Pancreas (tissue), 10 donors: ENCODE measurements around the gene DQX1. TPM values are rescaled to one million over a fixed set of nuclear protein-coding genes. Genes with fewer than 3 reads are reported as not detected.
"Not testable (repeated sequence)": the region's sequence is repeated elsewhere in the genome, so short reads cannot be mapped to it uniquely, and the experiment has no call there.

Experiments
- ATAC-seq, 4 donors: fragments of 200-7000 bp; cut with Tn5 transposase; one replicate each; pipeline versions ENCODE4 v1.8.0 to v1.9.1; 2020; ENCODE audit warnings: mild to moderate bottlenecking in 4 of 4, moderate library complexity in 4 of 4
- DNase-seq, 6 donors: peaks; one replicate each; pipeline ENCODE4 v3.0.0-alpha.2; 2020
- FAIRE-seq: peaks from 2 replicates; lab custom pipeline; 2012; peaks lifted over from hg19 to GRCh38; lab: Jason Lieb, UNC
- H3K27ac ChIP-seq, 4 donors: fragments of 200-600 bp; sonication (generic); 1 replicate in 3 of 4; 2 replicates in 1 of 4; pipeline versions ENCODE4 v1.5.0 to v1.8.0; 2020
- H3K27me3 ChIP-seq, 4 donors: fragments of 200-600 bp; one replicate each; pipeline ENCODE4 v1.8.0; 2021
- H3K36me3 ChIP-seq, 3 donors: fragments of 200-600 bp; sonication (generic) in 1 of 3; one replicate each; pipeline versions ENCODE4 v1.5.0 to v1.8.0; 2020 to 2021
- H3K4me1 ChIP-seq, 3 donors: fragments of 200-600 bp; one replicate each; pipeline ENCODE4 v1.8.0; 2021
- H3K4me3 ChIP-seq, 4 donors: fragments of 200-600 bp; sonication (generic) in 2 of 4; one replicate each; pipeline versions ENCODE4 v1.5.0 to v1.8.0; 2020 to 2021
- H3K9me3 ChIP-seq, 4 donors: fragments of 200-600 bp; one replicate each; pipeline ENCODE4 v1.8.0; 2021
- CTCF ChIP-seq, 4 donors: fragments of 200-600 bp; sonication (generic) in 3 of 4; IDR thresholded peaks; one replicate each; pipeline versions ENCODE4 v1.5.0 to v1.8.0; 2021; ENCODE audit warnings: antibody characterized with exemption in 4 of 4
- WGBS, 2 donors: extraction: QIAGEN DNeasy Blood & Tissue Kit; methylation state at CpG; one replicate each; pipeline ENCODE4 v1.1.7; 2013; 5-methylcytosine and 5-hydroxymethylcytosine counted together
- intact Hi-C, 3 donors: fragments of 100-400 bp; cut with DNase I; formaldehyde crosslinking; loops; one replicate each; pipeline versions ENCODE4 v1.11.1 to v1.14.2; 2022
- polyA plus RNA-seq, 2 donors: library from polyadenylated mRNA; stranded (reverse); fragments of 200-250 nt; gene quantifications; one replicate each; pipeline ENCODE4 v1.2.3, GENCODE V29; 2013
- total RNA-seq, 6 donors: library from RNA; stranded (reverse); fragmentation: NEBNext Ultra II Directional in 4 of 6; extraction: Animal tissue kit (Norgen Biotek cat#: 25700) in 4 of 6; gene quantifications; one replicate each; pipeline versions ENCODE4 v1.2.1 to v1.2.4, GENCODE V29; 2021 to 2023
- donor health status: healthy with polysubstance abuse.
- donor health status: DM: no; HTN: no; CAD: no; lungs with moderate emphysema.
- donor health status: DM: no; HTN: no; CAD: no.
- donor health status: control.
- donor health status: control.
- donor health status: Bipolar disorder and iron deficiency.
- donor health status: DM: yes; HTN: yes; CAD: no.
- donor health status: DM: no; HTN: no; CAD: no.
- donor health status: DM: no; HTN: no; CAD: no.
- donor health status: DM: yes; HTN: yes; CAD: no.

DQX1 gene
- total and polyA plus RNA-seq, 8 donors = 0.07 to 0.16 (median 0.15) TPM; not detected in 5

GRCh38 chr2:74489906-74490305 lies 36.1 kb downstream of the DQX1 start:
- DNase-seq = no peak
- Histone ChIP-seq H3K4me3 (no peak overlapping the region), H3K4me1 (no peaks in the 10 kb centered on the region), H3K27me3 (no peaks in the 10 kb centered on the region), H3K9me3 (no peaks in the 10 kb centered on the region), H3K27ac (no peak overlapping the region), H3K36me3 (peaks cover 0 to 24% (median 14%) of the 10 kb centered on the region in 3 donors)
- no peak for TF ChIP-seq CTCF (IDR thresholded peaks at IDR 0.05)
- ATAC-seq = no peak
- intact Hi-C loops = no loop called here
- WGBS, 2 donors = 94 to 100% methylated on average over 6 to 9 of the region's 9 CpGs
- no peak for FAIRE-seq

- intact Hi-C loops = no loop called here
- Histone ChIP-seq H3K4me3 (no peak overlapping the region), H3K27me3 (no peaks in the 10 kb centered on the region), H3K9me3 (no peaks in the 10 kb centered on the region), H3K36me3 (peaks cover 0 to 24% (median 14%) of the 10 kb centered on the region in 3 donors), H3K4me1 (peaks cover 0 to 2% (median 0%) of the 10 kb centered on the region in 3 donors), H3K27ac (no peak overlapping the region)
- ATAC-seq (no peak), FAIRE-seq (no peak), DNase-seq (no peak)
- WGBS, 2 donors = 83 to 90% methylated on average over 9 of the region's 9 CpGs
- TF ChIP-seq CTCF (IDR thresholded peaks at IDR 0.05) = no peak
These were observed 37.2 kb downstream of the DQX1 start for GRCh38 chr2:74488643-74489481.

- ATAC-seq (no peak), DNase-seq (no peak), FAIRE-seq (no peak)
- H3K4me3 ChIP-seq = no peak overlapping the region
- H3K9me3 ChIP-seq = no peaks in the 10 kb centered on the region
- intact Hi-C loops = no loop called here
- peaks cover 5 to 13% (median 5%) of the 10 kb centered on the region in 3 donors for H3K4me1 ChIP-seq
- no peaks in the 10 kb centered on the region for H3K27me3 ChIP-seq
- WGBS, 2 donors = 73 to 81% methylated on average over 2 of the region's 2 CpGs
- H3K27ac ChIP-seq = no peak overlapping the region
- TF ChIP-seq CTCF (IDR thresholded peaks at IDR 0.05) = no peak
- peaks cover 0 to 10% (median 7%) of the 10 kb centered on the region in 3 donors for H3K36me3 ChIP-seq
These were observed 39.9 kb downstream of the DQX1 start for GRCh38 chr2:74486141-74486540.

- peak overlapping the region; percentile 58 to 94 (median 78) for H3K4me3 ChIP-seq
- DNase-seq, H3K9me3 ChIP-seq, H3K27me3 ChIP-seq, FAIRE-seq, ATAC-seq, H3K36me3 ChIP-seq, H3K27ac ChIP-seq: not testable (repeated sequence)
- 65 to 72% methylated on average over 19 of the region's 19 CpGs for WGBS, 2 donors
- intact Hi-C loops = loop anchor here in 1 of 3 donors (5.0 kb wide), 1 partner anchor 104 kb away; no protein-coding TSS in a partner anchor
- peaks cover 5 to 18% (median 11%) of the 10 kb centered on the region in 3 donors for H3K4me1 ChIP-seq
These were observed 42.3 kb downstream of the DQX1 start for GRCh38 chr2:74483675-74484164.

- peak within 1 kb of the TSS; percentile 46 to 87 (median 72) for H3K27ac ChIP-seq
- H3K27me3 ChIP-seq = no peaks in the 10 kb centered on the region
- H3K4me3 ChIP-seq = peak within 1 kb of the TSS; percentile 58 to 94 (median 78)
- DNase-seq = peak; percentile 92 to 97 (median 96)
- peak; percentile 70 to 83 (median 73) for TF ChIP-seq CTCF (IDR thresholded peaks at IDR 0.05)
- intact Hi-C loops = loop anchor here in 1 of 3 donors (5.0 kb wide), 1 partner anchor 104 kb away; no protein-coding TSS in a partner anchor
- no peaks in the 10 kb centered on the region for H3K9me3 ChIP-seq
- no peaks in the 10 kb centered on the region for H3K36me3 ChIP-seq
- FAIRE-seq = peak; percentile 43
- WGBS, 2 donors = 0 to 1% methylated on average over 48 to 50 of the region's 50 CpGs
- peak; percentile 96 to 99 (median 98) for ATAC-seq
- H3K4me1 ChIP-seq = peaks cover 5 to 18% (median 11%) of the 10 kb centered on the region in 3 donors
These were observed 43.0 kb downstream of the DQX1 start, which contains the start of the genes CCDC142 and TTC31 for GRCh38 chr2:74482801-74483674. Gene CCDC142 (minus strand): TSS chr2:74482998. CDS start chr2:74482837, 161 bp downstream. Gene TTC31 (plus strand): TSS chr2:74483081. CDS start chr2:74483096, 15 bp downstream.
